Thymus (tissue), 11 donors: ENCODE results near the gene SMARCA4. TPM values are rescaled to one million over a fixed set of nuclear protein-coding genes. Genes with fewer than 3 reads are reported as not detected.

Source experiments
- DNase-seq, 9 donors: peaks; one replicate each; pipeline ENCODE4 v3.0.0-alpha.2; 2013; ENCODE audit warnings: low spot score in 9 of 9, low read depth in 6 of 9, missing footprints in 1 of 9
- H3K27ac ChIP-seq, 2 donors: one replicate each; pipeline ENCODE4 v1.5.1; 2013; ENCODE audit warnings: control low read depth in 1 of 2, low read depth in 1 of 2, low read length in 1 of 2, mild to moderate bottlenecking in 1 of 2, moderate library complexity in 1 of 2
- H3K27me3 ChIP-seq, 2 donors: one replicate each; pipeline ENCODE4 v1.5.1; 2013; ENCODE audit warnings: low read length in 1 of 2; ENCODE audit not compliant: control insufficient read depth in 2 of 2, insufficient read depth in 1 of 2
- H3K36me3 ChIP-seq, 2 donors: one replicate each; pipeline ENCODE4 v1.5.1; 2013; ENCODE audit warnings: low read length in 1 of 2, mild to moderate bottlenecking in 1 of 2, moderate library complexity in 1 of 2; ENCODE audit not compliant: control insufficient read depth in 2 of 2, insufficient read depth in 2 of 2
- H3K4me1 ChIP-seq, 2 donors: one replicate each; pipeline ENCODE4 v1.5.1; 2013; ENCODE audit warnings: low read length in 2 of 2; ENCODE audit not compliant: control insufficient read depth in 2 of 2, insufficient read depth in 2 of 2
- H3K4me3 ChIP-seq, 2 donors: one replicate each; pipeline ENCODE4 v1.5.1; 2013; ENCODE audit warnings: low read length in 2 of 2, control low read depth in 1 of 2, mild to moderate bottlenecking in 1 of 2
- H3K9me3 ChIP-seq, 2 donors: one replicate each; pipeline ENCODE4 v1.5.1; 2013; ENCODE audit warnings: low read length in 1 of 2, mild to moderate bottlenecking in 1 of 2; ENCODE audit not compliant: control insufficient read depth in 2 of 2, insufficient read depth in 1 of 2
- WGBS: extraction: QIAGEN DNeasy Blood & Tissue Kit; methylation state at CpG from one replicate; pipeline ENCODE4 v1.1.7; 2013; 5-methylcytosine and 5-hydroxymethylcytosine counted together
- polyA plus RNA-seq: library from polyadenylated mRNA; stranded (reverse); fragments of 200-250 nt; gene quantifications from one replicate; pipeline ENCODE4 v1.2.3, GENCODE V29; 2013
- total RNA-seq: library from RNA; stranded (reverse); fragments of 120-200 nt; gene quantifications from one replicate; pipeline ENCODE4 v1.2.4, GENCODE V29; 2013
- donor health status: healthy.

Gene SMARCA4
- total and polyA plus RNA-seq, 2 donors = 76.6 to 88.0 TPM

- H3K27me3 ChIP-seq = no peaks in the 10 kb centered on the region
- H3K36me3 ChIP-seq = peaks cover 56 to 60% of the 10 kb centered on the region in 2 donors
- no peak for DNase-seq
- WGBS = 96% methylated on average over 6 of the region's 6 CpGs
- H3K9me3 ChIP-seq = no peaks in the 10 kb centered on the region
- H3K4me1 ChIP-seq = peaks cover 0 to 10% of the 10 kb centered on the region in 2 donors
- no peak overlapping the region for H3K4me3 ChIP-seq
- no peak overlapping the region for H3K27ac ChIP-seq
Measured at GRCh38 chr19:10983026-10983425, 22.2 kb downstream of the SMARCA4 start.

- Histone ChIP-seq H3K9me3 (no peaks in the 10 kb centered on the region), H3K27me3 (no peaks in the 10 kb centered on the region), H3K27ac (no peak overlapping the region), H3K4me1 (peaks cover 0 to 10% of the 10 kb centered on the region in 2 donors), H3K36me3 (peaks cover 68 to 73% of the 10 kb centered on the region in 2 donors), H3K4me3 (no peak overlapping the region)
- DNase-seq = no peak
- 98% methylated on average over 21 of the region's 21 CpGs for WGBS
Measured at GRCh38 chr19:10984166-10984735, 23.4 kb downstream of the SMARCA4 start.

GRCh38 chr19:10985502-10985901 lies 24.7 kb downstream of the SMARCA4 start:
- H3K36me3 ChIP-seq = peaks cover 75 to 82% of the 10 kb centered on the region in 2 donors
- no peak overlapping the region for H3K4me3 ChIP-seq
- no peaks in the 10 kb centered on the region for H3K27me3 ChIP-seq
- DNase-seq = no peak
- 98% methylated on average over 10 of the region's 10 CpGs for WGBS
- H3K27ac ChIP-seq = no peak overlapping the region
- H3K4me1 ChIP-seq = peaks cover 0 to 1% of the 10 kb centered on the region in 2 donors
- H3K9me3 ChIP-seq = no peaks in the 10 kb centered on the region

GRCh38 chr19:10986301-10987127 lies 25.7 kb downstream of the SMARCA4 start:
- Histone ChIP-seq H3K27ac (no peak overlapping the region), H3K36me3 (peaks cover 77 to 82% of the 10 kb centered on the region in 2 donors), H3K4me3 (no peak overlapping the region), H3K27me3 (no peaks in the 10 kb centered on the region), H3K4me1 (no peaks in the 10 kb centered on the region), H3K9me3 (no peaks in the 10 kb centered on the region)
- no peak for DNase-seq
- 99% methylated on average over 32 of the region's 32 CpGs for WGBS

GRCh38 chr19:10987571-10988297 lies 26.9 kb downstream of the SMARCA4 start:
- H3K4me3 ChIP-seq = no peak overlapping the region
- no peaks in the 10 kb centered on the region for H3K4me1 ChIP-seq
- DNase-seq = no peak
- WGBS = 97% methylated on average over 32 of the region's 32 CpGs
- peaks cover 82 to 87% of the 10 kb centered on the region in 2 donors for H3K36me3 ChIP-seq
- H3K27me3 ChIP-seq = no peaks in the 10 kb centered on the region
- H3K9me3 ChIP-seq = no peaks in the 10 kb centered on the region
- H3K27ac ChIP-seq = no peak overlapping the region

GRCh38 chr19:10988380-10988779 lies 27.6 kb downstream of the SMARCA4 start:
- no peaks in the 10 kb centered on the region for H3K27me3 ChIP-seq
- H3K4me1 ChIP-seq = no peaks in the 10 kb centered on the region
- 97% methylated on average over 2 of the region's 2 CpGs for WGBS
- no peak for DNase-seq
- no peaks in the 10 kb centered on the region for H3K9me3 ChIP-seq
- H3K27ac ChIP-seq = no peak overlapping the region
- H3K4me3 ChIP-seq = no peak overlapping the region
- H3K36me3 ChIP-seq = peaks cover 84 to 91% of the 10 kb centered on the region in 2 donors

GRCh38 chr19:10988921-10989320 lies 28.1 kb downstream of the SMARCA4 start:
- no peak overlapping the region for H3K4me3 ChIP-seq
- 97% methylated on average over 12 of the region's 12 CpGs for WGBS
- H3K27ac ChIP-seq = no peak overlapping the region
- H3K4me1 ChIP-seq = no peaks in the 10 kb centered on the region
- H3K27me3 ChIP-seq = no peaks in the 10 kb centered on the region
- peaks cover 83 to 90% of the 10 kb centered on the region in 2 donors for H3K36me3 ChIP-seq
- H3K9me3 ChIP-seq = no peaks in the 10 kb centered on the region
- DNase-seq = no peak

- H3K27me3 ChIP-seq = no peaks in the 10 kb centered on the region
Measured at GRCh38 chr19:10991076-10991475, 30.2 kb downstream of the SMARCA4 start.

More at GRCh38 chr19:10991076-10991475, 30.2 kb downstream of the SMARCA4 start:
- no peaks in the 10 kb centered on the region for H3K4me1 ChIP-seq
- DNase-seq = no peak
- 98% methylated on average over 20 of the region's 20 CpGs for WGBS
- H3K27ac ChIP-seq = no peak overlapping the region
- no peaks in the 10 kb centered on the region for H3K9me3 ChIP-seq
- H3K36me3 ChIP-seq = peaks cover 80 to 84% of the 10 kb centered on the region in 2 donors
- no peak overlapping the region for H3K4me3 ChIP-seq
